ENCODE data around the gene TXNDC2.

The TXNDC2 gene

DNA sequence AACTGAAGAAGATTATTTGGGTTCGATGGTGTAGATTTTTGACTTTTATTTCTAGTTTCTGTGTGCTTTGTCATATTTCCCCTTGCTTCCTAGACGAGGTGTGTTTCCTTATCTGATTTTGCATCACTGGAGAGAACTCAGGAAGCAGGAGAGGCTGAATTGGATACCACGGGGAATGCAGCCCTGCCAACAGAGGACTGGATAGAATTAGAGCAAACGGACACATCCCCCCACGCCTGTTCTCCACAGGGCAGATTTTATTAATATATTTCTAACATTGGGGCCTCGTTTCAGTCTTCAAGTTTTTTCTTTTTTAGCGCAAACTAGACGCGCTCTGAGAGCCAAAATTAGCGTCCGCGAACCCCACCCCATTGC is 27.4 kb downstream of the TXNDC2 start:
- peak overlapping the region; percentile 91 for H3K27ac ChIP-seq (ENCODE audit: low read length)
- H3K27me3 ChIP-seq (ENCODE audit: control insufficient read depth in 1 of 2, insufficient read depth in 2 of 2, low read length in 2 of 2) = no peaks in the 10 kb centered on the region
- H3K36me3 ChIP-seq (ENCODE audit: control insufficient read depth in 2 of 2, insufficient read depth in 2 of 2, low read length in 2 of 2) = no peaks in the 10 kb centered on the region
- no peaks in the 10 kb centered on the region for H3K9me3 ChIP-seq (ENCODE audit: control insufficient read depth in 2 of 2, low read length in 2 of 2)
- H3K4me3 ChIP-seq (ENCODE audit: low read length in 2 of 2) = peak overlapping the region; percentile 94 to 95
- H3K9ac ChIP-seq (ENCODE audit: low read length in 2 of 2) = peak overlapping the region; percentile 91 to 96
- peaks cover 14% of the 10 kb centered on the region for H3K4me1 ChIP-seq (ENCODE audit: control insufficient read depth, insufficient read depth, low read length)

DNA sequence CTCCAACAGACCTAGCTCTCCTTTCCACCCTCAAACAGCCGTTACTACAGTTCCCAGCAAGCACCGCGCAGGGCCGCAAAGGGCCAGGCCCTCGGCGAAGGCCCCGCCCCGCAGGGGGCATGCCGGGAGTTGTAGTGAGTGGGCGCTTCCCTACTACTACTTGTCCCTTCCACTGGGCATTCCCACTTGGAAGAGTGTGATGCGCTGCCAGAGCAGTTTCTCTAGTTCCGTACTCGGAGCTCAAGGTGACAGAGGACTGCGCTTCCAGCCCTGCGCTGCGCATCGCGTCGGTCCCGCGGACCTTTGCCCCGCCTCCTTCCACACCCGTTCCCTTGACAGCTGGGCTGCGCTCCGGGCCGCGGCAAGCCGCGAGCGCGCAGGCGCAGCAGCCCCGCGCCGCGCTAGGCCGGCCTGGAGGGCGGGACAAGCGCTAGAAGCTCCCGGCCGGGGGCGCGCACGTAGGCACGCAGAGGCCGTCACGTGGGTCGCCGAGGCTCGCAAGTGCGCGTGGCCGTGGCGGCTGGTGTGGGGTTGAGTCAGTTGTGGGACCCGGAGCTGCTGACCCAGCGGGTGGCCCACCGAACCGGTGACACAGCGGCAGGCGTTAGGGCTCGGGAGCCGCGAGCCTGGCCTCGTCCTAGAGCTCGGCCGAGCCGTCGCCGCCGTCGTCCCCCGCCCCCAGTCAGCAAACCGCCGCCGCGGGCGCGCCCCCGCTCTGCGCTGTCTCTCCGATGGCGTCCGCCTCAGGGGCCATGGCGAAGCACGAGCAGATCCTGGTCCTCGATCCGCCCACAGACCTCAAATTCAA is 28.0 kb downstream of the TXNDC2 start, which contains the start of gene VAPA:
VAPA (plus strand) TSS at position 491 of the 808 bp plus-strand sequence; CDS start at position 732, 241 bp downstream.
- no peaks in the 10 kb centered on the region for H3K9me3 ChIP-seq (ENCODE audit: control insufficient read depth in 2 of 2, low read length in 2 of 2)
- no peaks in the 10 kb centered on the region for H3K27me3 ChIP-seq (ENCODE audit: control insufficient read depth in 1 of 2, insufficient read depth in 2 of 2, low read length in 2 of 2)
- H3K4me3 ChIP-seq (ENCODE audit: low read length in 2 of 2) = peak within 1 kb of the TSS; percentile 94 to 95
- peaks cover 17% of the 10 kb centered on the region for H3K4me1 ChIP-seq (ENCODE audit: control insufficient read depth, insufficient read depth, low read length)
- peak within 1 kb of the TSS; percentile 91 to 96 for H3K9ac ChIP-seq (ENCODE audit: low read length in 2 of 2)
- H3K27ac ChIP-seq (ENCODE audit: low read length) = peak within 1 kb of the TSS; percentile 92
- no peaks in the 10 kb centered on the region for H3K36me3 ChIP-seq (ENCODE audit: control insufficient read depth in 2 of 2, insufficient read depth in 2 of 2, low read length in 2 of 2)

DNA sequence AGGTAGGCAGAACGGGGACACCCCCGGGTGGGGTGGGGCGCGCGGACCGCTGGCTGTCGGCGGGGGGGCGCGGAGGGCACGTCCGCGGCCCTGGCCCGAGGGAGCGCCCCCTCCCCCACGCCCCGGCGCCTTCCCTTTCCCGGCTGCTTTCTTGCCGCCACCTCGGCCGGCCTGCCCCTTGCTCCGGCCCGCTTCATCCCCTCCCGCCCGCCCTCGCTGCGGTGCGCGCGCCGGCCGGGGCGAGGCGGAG is 28.5 kb downstream of the TXNDC2 start:
- no peaks in the 10 kb centered on the region for H3K27me3 ChIP-seq (ENCODE audit: control insufficient read depth in 1 of 2, insufficient read depth in 2 of 2, low read length in 2 of 2)
- peak overlapping the region; percentile 91 to 96 for H3K9ac ChIP-seq (ENCODE audit: low read length in 2 of 2)
- peak overlapping the region; percentile 94 to 95 for H3K4me3 ChIP-seq (ENCODE audit: low read length in 2 of 2)
- H3K4me1 ChIP-seq (ENCODE audit: control insufficient read depth, insufficient read depth, low read length) = peaks cover 17% of the 10 kb centered on the region
- peak overlapping the region; percentile 91 for H3K27ac ChIP-seq (ENCODE audit: low read length)
- no peaks in the 10 kb centered on the region for H3K9me3 ChIP-seq (ENCODE audit: control insufficient read depth in 2 of 2, low read length in 2 of 2)
- H3K36me3 ChIP-seq (ENCODE audit: control insufficient read depth in 2 of 2, insufficient read depth in 2 of 2, low read length in 2 of 2) = no peaks in the 10 kb centered on the region

DNA sequence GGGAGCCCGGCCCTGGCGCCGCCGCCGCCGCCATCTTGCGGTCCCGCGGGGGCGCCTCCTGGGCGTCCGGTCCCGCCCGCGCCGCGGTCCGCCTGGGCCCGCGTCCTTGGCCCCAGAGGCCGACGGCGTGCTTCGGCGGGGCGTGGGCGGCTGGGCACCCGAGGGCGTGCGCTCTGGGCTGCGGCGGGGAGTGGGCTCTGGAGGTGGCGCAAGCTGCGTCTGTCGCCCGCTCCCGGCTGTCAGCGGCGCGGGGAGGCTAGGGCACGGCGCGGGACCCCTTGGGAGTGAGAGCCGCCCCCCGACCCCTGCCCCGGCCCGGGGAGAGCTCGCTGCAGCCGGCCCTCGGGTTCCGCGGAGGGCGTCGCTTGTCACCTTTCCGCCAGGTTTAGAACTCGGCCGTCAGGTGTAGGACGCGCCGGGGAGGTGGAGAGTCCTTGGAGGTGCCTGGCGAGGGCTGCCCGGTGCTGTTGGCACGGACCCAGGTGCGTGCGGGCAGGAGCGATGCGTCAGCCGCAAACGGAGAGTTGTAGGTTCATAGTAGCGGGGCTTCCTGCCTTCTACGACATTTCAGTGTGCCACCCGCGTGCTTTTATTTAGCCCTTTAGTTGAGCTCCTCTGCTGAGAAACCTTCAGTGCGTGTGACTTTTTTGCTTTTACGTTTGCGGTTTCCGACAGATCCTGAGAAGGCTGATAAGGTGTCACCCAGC is 29.0 kb downstream of the TXNDC2 start:
- H3K4me1 ChIP-seq (ENCODE audit: control insufficient read depth, insufficient read depth, low read length) = peaks cover 17% of the 10 kb centered on the region
- no peaks in the 10 kb centered on the region for H3K27me3 ChIP-seq (ENCODE audit: control insufficient read depth in 1 of 2, insufficient read depth in 2 of 2, low read length in 2 of 2)
- no peaks in the 10 kb centered on the region for H3K9me3 ChIP-seq (ENCODE audit: control insufficient read depth in 2 of 2, low read length in 2 of 2)
- H3K4me3 ChIP-seq (ENCODE audit: low read length in 2 of 2) = peak overlapping the region; percentile 71 to 91
- no peaks in the 10 kb centered on the region for H3K36me3 ChIP-seq (ENCODE audit: control insufficient read depth in 2 of 2, insufficient read depth in 2 of 2, low read length in 2 of 2)
- peak overlapping the region; percentile 80 to 82 for H3K9ac ChIP-seq (ENCODE audit: low read length in 2 of 2)
- peak overlapping the region; percentile 92 for H3K27ac ChIP-seq (ENCODE audit: low read length)

DNA sequence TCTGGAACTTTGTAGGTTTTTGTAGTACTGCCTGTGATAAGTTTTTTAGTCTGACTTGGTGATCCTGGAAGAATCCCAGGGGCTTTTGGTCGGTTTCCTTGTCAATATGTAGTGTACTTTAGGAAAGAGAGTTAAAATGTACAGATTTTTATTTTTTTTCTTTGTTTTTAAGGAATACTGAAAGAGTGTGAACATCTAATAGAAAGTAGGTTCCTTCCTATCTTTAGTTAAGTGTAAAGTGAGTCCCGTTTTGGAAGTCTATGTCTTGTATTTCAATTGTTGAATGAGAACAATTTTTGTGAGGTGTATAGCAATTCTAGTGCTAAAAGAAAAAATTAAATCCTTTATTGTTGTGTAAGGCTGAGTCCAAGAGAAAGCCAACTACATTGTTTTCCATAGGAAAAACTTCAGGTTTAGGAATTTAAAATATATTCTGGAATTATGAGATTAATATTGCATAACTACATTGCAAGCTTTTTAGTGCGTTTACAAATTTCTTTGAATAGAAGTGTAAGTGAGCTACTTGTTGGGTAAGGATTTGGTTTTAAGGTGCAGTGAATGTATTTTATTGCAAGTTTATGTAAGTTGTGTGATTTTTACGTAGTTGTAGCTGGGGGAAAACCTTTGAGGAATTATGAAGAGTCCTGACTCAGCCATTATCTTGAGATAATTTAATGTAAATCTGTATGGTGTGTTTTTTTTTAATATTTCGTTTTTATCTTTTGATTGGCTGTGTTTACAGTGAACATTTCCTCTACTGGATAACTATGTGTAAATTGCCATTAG is 29.7 kb downstream of the TXNDC2 start:
- peak overlapping the region; percentile 71 to 91 for H3K4me3 ChIP-seq (ENCODE audit: low read length in 2 of 2)
- no peaks in the 10 kb centered on the region for H3K36me3 ChIP-seq (ENCODE audit: control insufficient read depth in 2 of 2, insufficient read depth in 2 of 2, low read length in 2 of 2)
- no peaks in the 10 kb centered on the region for H3K9me3 ChIP-seq (ENCODE audit: control insufficient read depth in 2 of 2, low read length in 2 of 2)
- H3K27me3 ChIP-seq (ENCODE audit: control insufficient read depth in 1 of 2, insufficient read depth in 2 of 2, low read length in 2 of 2) = no peaks in the 10 kb centered on the region
- H3K9ac ChIP-seq (ENCODE audit: low read length in 2 of 2) = peak overlapping the region; percentile 80 to 82
- H3K4me1 ChIP-seq (ENCODE audit: control insufficient read depth, insufficient read depth, low read length) = peaks cover 17% of the 10 kb centered on the region
- peak overlapping the region; percentile 92 for H3K27ac ChIP-seq (ENCODE audit: low read length)

DNA sequence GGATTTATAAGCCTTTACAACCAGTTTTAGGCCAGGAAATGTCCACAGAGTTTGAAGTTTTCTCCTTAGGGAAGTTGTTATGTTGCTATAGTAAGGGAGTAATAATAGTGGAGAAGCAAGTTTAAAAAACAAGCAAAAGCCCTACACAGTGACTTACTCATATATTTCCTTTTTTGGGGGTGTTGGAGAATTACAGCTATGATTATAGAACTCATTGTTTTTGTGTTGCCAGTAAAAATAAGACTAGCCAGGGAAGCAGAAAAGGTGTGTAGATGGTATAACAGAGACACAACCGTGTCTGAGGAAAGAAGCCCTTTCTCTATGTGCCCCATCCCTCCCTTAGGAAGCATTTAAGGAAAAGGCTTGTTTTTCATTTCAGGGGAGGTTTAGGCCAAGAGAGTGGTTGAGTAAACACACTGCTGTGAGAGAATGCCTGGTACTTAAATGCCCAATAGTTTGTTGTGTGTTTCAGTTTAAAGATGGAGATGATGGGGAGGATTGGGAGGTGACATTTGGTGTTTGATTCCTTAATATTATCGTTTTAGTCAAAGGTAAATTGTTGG is 30.4 kb downstream of the TXNDC2 start:
- H3K4me1 ChIP-seq (ENCODE audit: control insufficient read depth, insufficient read depth, low read length) = peaks cover 17% of the 10 kb centered on the region
- H3K9ac ChIP-seq (ENCODE audit: low read length in 2 of 2) = peak overlapping the region in 1 of 2 donors; percentile 82
- peak overlapping the region; percentile 57 to 71 for H3K4me3 ChIP-seq (ENCODE audit: low read length in 2 of 2)
- peak overlapping the region; percentile 26 for H3K27ac ChIP-seq (ENCODE audit: low read length)
- H3K9me3 ChIP-seq (ENCODE audit: control insufficient read depth in 2 of 2, low read length in 2 of 2) = no peaks in the 10 kb centered on the region
- no peaks in the 10 kb centered on the region for H3K27me3 ChIP-seq (ENCODE audit: control insufficient read depth in 1 of 2, insufficient read depth in 2 of 2, low read length in 2 of 2)
- no peaks in the 10 kb centered on the region for H3K36me3 ChIP-seq (ENCODE audit: control insufficient read depth in 2 of 2, insufficient read depth in 2 of 2, low read length in 2 of 2)

DNA sequence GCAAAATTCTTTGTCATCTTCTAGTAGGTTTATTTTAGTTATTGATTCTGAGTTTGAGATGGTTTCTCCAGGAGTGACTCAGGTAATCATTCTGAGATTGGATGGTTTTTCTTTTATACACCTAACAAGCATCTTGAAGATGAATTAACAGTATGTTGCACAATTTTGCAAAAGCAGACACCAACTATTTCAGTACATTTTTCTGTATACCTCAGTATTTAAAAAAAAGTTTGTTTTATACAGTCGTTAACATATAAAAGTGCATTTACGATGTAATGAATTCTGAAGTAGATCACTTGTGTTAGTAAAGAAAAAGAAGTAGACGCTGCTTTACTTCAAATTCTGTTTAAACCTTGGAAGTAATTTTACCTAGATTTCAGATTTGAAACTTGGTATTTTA is 31.0 kb downstream of the TXNDC2 start:
- peak overlapping the region in 1 of 2 donors; percentile 57 for H3K4me3 ChIP-seq (ENCODE audit: low read length in 2 of 2)
- no peak overlapping the region for H3K27ac ChIP-seq (ENCODE audit: low read length)
- no peaks in the 10 kb centered on the region for H3K27me3 ChIP-seq (ENCODE audit: control insufficient read depth in 1 of 2, insufficient read depth in 2 of 2, low read length in 2 of 2)
- H3K4me1 ChIP-seq (ENCODE audit: control insufficient read depth, insufficient read depth, low read length) = peaks cover 17% of the 10 kb centered on the region
- peak overlapping the region in 1 of 2 donors; percentile 82 for H3K9ac ChIP-seq (ENCODE audit: low read length in 2 of 2)
- no peaks in the 10 kb centered on the region for H3K9me3 ChIP-seq (ENCODE audit: control insufficient read depth in 2 of 2, low read length in 2 of 2)
- no peaks in the 10 kb centered on the region for H3K36me3 ChIP-seq (ENCODE audit: control insufficient read depth in 2 of 2, insufficient read depth in 2 of 2, low read length in 2 of 2)

DNA sequence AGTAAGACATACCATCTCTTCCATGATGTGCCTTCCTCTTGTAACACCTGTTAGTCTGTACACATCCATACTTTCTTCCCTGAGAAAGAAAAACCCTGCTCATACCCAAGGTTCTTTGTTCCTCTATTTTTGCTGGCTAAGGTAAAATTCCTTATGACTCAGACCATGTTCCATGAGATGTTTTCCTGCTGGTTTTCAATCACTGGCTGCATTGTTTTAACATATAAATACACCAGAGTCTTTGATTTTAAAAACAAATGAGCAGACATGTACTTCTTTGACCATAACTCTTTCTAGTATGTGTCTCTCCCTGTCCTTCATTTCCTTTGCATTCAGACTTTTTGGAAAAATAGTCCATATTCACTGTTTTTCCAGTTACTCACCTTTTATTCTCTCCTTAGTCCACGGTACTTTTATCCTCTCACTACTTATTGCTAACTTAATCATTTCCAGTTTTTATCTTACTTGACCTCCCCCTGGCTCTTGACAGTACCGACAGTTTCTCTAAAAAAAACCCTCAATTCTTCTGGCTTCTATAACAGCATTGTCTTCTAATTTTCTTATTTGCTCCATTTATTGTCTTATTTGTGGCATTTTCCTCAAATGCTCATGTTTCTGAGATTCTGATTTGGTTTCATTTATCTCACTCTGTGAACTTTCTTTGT is 32.4 kb downstream of the TXNDC2 start:
- Histone ChIP-seq H3K27me3 (ENCODE audit: control insufficient read depth in 1 of 2, insufficient read depth in 2 of 2, low read length in 2 of 2) (no peaks in the 10 kb centered on the region), H3K36me3 (ENCODE audit: control insufficient read depth in 2 of 2, insufficient read depth in 2 of 2, low read length in 2 of 2) (no peaks in the 10 kb centered on the region), H3K9me3 (ENCODE audit: control insufficient read depth in 2 of 2, low read length in 2 of 2) (no peaks in the 10 kb centered on the region), H3K4me1 (ENCODE audit: control insufficient read depth, insufficient read depth, low read length) (peaks cover 13% of the 10 kb centered on the region), H3K4me3 (ENCODE audit: low read length in 2 of 2) (peak overlapping the region in 1 of 2 donors; percentile 4), H3K27ac (ENCODE audit: low read length) (no peak overlapping the region), H3K9ac (ENCODE audit: low read length in 2 of 2) (no peak overlapping the region)

DNA sequence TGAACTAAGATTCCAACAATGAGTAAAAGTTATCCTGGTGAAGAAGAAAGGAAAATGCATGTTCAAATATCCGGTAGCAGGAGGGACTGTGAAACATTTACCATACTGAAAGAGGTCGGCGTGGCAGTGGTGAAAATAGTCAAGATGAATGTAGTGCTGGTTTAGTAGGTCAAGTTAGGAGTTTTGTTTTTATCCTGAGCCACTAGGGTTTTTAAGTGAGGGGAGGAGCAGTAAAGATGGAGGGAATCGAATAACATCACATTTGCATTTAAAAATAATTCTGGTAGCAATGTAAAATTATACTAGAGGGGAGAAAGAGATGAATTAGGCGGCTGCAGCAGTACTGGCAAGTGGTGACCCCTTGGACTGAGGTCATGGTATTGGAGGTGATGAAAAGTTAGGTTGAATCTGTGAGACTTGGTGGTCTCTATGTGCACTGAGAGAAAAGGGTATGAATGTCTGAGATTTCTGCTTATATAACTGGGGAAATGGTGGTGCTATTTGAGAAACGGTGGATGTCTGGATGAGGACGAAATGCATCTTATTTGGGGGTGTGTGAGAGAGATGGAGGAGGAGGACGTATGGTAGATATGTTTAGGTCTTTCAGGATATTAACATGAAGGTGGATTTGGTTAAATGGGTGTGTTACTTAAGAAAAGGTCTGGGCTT is 33.9 kb downstream of the TXNDC2 start:
- no peak overlapping the region for H3K27ac ChIP-seq (ENCODE audit: low read length)
- no peak overlapping the region for H3K9ac ChIP-seq (ENCODE audit: low read length in 2 of 2)
- peak overlapping the region in 1 of 2 donors; percentile 13 for H3K4me3 ChIP-seq (ENCODE audit: low read length in 2 of 2)
- no peaks in the 10 kb centered on the region for H3K27me3 ChIP-seq (ENCODE audit: control insufficient read depth in 1 of 2, insufficient read depth in 2 of 2, low read length in 2 of 2)
- peaks cover 13% of the 10 kb centered on the region for H3K4me1 ChIP-seq (ENCODE audit: control insufficient read depth, insufficient read depth, low read length)
- H3K36me3 ChIP-seq (ENCODE audit: control insufficient read depth in 2 of 2, insufficient read depth in 2 of 2, low read length in 2 of 2) = no peaks in the 10 kb centered on the region
- H3K9me3 ChIP-seq (ENCODE audit: control insufficient read depth in 2 of 2, low read length in 2 of 2) = no peaks in the 10 kb centered on the region

All from stomach smooth muscle (tissue), 2 donors.